HEK293 (cell line): ENCODE data around the gene UBE2Q2.

Experiments used
- SALL2 ChIP-seq: fragments of 450-650 bp; formaldehyde crosslinking; IDR thresholded peaks from 2 replicates; pipeline ENCODE4 v1.5.0; 2017; ENCODE audit warnings: missing biosample characterization, mild to moderate bottlenecking, missing genetic modification characterization, borderline replicate concordance
- SETDB1 ChIP-seq: IDR thresholded peaks from one replicate; pipeline ENCODE4 v1.6.1; 2017; ENCODE audit warnings: mild to moderate bottlenecking, low read length, moderate library complexity, mixed read lengths; ENCODE audit not compliant: insufficient read length
- ZIC2 ChIP-seq: fragments of 450-650 bp; formaldehyde crosslinking; IDR thresholded peaks from 2 replicates; pipeline ENCODE4 v1.5.1; 2016; ENCODE audit warnings: missing biosample characterization, missing genetic modification characterization
- ZNF274 ChIP-seq, 2 experiments: fragments of 200-500 bp in 1 of 2; fragments of 450-650 bp in 1 of 2; sonication (Bioruptor generic) in 1 of 2; formaldehyde crosslinking in 1 of 2; IDR thresholded peaks; 2 replicates each; pipeline versions ENCODE4 v1.5.1 to v1.6.1; 2014 to 2016; ENCODE audit warnings: borderline replicate concordance in 1 of 2, inconsistent platforms in 1 of 2, low read length in 1 of 2, missing biosample characterization in 1 of 2, missing genetic modification characterization in 1 of 2
- TF ChIP-seq, protein P1 (sequence below): fragments of 450-650 bp; formaldehyde crosslinking; IDR thresholded peaks from 2 replicates; pipeline ENCODE4 v1.5.1; 2016; ENCODE audit warnings: missing biosample characterization, missing genetic modification characterization

DNA sequence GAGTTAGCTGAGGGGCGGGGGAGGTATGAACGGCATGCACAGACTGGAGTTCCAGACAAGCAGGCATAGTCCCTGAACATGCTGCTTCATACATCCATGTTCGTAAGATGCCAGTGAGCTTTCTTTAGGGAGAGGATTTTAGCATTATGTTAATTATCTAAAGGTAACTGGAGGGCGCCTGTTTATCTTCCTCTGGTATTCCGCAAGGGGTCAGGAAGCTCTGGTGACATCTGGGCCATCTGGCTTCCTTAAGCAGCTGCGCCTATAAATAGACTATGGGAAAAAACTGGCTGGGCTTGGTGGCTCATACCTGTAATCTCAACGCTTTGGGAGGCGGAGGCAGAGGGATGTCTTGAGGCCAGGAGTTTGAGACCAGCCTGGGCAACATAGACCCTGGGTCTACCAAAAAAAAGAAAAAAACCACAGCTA lies 58.9 kb downstream of the UBE2Q2 start:
- no peak for TF ChIP-seq ZIC2 (tag by site-specific recombination)
- TF ChIP-seq ZNF274 (IDR thresholded peaks at IDR 0.05; ENCODE audit: low read length) = no peak
- no peak for TF ChIP-seq ZNF274 (tag by site-specific recombination; IDR thresholded peaks at IDR 0.05; ENCODE audit: borderline replicate concordance)
- TF ChIP-seq SETDB1 = no peak
- TF ChIP-seq, protein P1, sequence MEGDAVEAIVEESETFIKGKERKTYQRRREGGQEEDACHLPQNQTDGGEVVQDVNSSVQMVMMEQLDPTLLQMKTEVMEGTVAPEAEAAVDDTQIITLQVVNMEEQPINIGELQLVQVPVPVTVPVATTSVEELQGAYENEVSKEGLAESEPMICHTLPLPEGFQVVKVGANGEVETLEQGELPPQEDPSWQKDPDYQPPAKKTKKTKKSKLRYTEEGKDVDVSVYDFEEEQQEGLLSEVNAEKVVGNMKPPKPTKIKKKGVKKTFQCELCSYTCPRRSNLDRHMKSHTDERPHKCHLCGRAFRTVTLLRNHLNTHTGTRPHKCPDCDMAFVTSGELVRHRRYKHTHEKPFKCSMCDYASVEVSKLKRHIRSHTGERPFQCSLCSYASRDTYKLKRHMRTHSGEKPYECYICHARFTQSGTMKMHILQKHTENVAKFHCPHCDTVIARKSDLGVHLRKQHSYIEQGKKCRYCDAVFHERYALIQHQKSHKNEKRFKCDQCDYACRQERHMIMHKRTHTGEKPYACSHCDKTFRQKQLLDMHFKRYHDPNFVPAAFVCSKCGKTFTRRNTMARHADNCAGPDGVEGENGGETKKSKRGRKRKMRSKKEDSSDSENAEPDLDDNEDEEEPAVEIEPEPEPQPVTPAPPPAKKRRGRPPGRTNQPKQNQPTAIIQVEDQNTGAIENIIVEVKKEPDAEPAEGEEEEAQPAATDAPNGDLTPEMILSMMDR = no peak
- TF ChIP-seq SALL2 (tag by site-specific recombination) = no peak
